Measurements from ENCODE around the gene OR2A14.
A peak's percentile ranks its signal among the peaks of the same experiment; 100 is the strongest.
"Not testable (repeated sequence)": the region's sequence is repeated elsewhere in the genome, so short reads cannot be mapped to it uniquely, and the experiment has no call there.

The OR2A14 gene, protein sequence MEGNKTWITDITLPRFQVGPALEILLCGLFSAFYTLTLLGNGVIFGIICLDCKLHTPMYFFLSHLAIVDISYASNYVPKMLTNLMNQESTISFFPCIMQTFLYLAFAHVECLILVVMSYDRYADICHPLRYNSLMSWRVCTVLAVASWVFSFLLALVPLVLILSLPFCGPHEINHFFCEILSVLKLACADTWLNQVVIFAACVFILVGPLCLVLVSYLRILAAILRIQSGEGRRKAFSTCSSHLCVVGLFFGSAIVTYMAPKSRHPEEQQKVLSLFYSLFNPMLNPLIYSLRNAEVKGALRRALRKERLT

DNA sequence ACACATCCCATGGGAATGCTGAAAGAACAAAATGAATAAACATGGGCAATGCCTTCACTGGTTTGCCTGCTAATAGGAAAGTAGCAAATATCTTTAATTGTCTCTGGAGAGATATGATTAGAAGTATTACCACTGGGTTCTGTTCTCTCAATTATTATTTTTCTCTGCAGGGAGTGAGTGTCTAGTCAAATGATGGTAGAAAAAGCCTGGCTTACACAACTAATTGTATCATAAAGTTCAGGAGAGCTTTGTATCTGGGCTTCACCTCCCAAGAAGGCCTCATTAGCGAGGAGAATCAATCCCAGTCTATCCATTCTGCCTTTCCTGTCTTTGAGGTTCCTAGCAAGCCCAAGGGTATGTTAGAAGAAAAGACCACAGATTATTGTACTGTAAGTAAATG, at the start of gene OR2A14:
TSS of gene OR2A14 (plus strand) at position 301 of the 400 bp plus-strand sequence. CDS start 5,937 bp downstream, outside the sequence.
- no peak for DNase-seq

GRCh38 chr7:144074374-144074773, 48.6 kb upstream of the OR2A14 start:
- no peak for DNase-seq

DNA sequence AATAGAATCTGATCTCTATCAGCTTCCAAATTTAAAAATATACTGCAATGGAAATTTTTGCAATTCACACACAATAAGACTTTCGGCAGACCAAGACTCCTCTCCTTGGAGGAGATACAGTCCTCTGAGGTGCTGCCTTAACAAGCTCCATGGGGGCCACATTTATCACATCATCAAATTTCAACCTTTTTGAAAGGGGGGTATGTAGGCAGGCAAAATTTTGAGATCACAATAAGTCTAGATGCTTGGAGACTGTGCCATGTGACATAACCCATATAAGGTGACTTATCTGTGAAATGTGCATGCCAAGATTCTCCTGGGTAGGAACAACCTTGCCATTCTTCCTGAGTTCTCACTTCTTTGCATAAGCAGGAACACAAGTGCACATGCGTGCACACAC, 37.0 kb upstream of the OR2A14 start, which contains the start of gene OR2A12:
TSS of gene OR2A12 (plus strand) at position 301 of the 400 bp plus-strand sequence. CDS start 8,830 bp downstream, outside the sequence.
- DNase-seq = no peak

DNA sequence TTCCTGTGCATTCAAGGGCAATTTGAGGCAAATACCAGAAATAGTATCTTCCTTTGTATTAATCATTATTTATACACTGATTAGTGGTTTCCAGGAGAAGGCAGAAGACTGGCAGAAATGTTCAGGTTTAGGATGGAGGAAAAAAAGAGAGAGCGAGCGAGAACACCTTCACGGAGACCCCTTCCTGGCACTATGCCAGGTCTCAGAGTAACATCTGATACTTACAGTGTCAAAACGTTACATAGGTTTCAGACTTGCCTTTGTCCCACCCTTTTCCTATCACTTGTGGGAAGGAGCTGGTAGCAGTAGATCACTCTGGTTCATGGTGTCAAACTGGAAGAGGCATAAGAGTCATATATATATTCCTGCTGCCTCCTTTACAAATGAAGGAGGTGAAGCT, 36.2 kb upstream of the OR2A14 start:
- DNase-seq = no peak

DNA sequence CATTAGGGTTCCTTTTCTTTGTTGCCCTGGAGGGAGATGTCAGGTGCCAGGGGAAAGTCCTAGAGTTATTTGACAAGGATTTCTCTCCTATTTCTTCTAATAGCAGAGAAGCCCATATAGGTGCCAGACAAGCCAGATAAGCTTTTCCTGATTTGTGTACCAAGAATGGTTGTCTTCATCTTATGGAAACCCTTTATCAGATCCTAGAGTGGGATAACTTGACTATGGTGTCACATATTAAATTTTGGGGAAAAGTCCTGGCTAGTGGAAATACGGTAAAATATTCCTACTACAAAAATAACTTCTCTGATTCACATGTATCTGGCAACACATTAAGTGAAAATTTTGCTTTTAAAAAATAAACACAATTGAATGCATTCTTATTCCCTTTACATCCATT, 35.7 kb upstream of the OR2A14 start:
- no peak for DNase-seq

DNA sequence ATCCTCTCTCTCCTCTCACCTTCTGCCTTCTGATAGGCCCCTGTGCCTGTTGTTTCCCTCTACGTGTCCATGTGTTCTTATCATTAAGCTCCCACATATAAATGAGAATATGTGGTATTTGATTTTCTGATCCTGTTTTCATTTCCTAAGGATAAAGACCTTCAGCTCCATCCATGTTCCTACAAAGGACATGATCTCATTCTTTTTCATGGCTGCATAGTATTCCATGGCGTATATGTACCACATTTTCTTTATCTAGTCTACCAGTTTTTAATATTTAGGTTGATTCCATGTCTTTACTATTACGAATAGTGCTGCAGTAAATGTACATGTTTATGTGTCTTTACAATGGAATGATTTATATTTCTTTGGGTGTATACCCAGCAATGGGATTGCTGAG, 32.3 kb upstream of the OR2A14 start:
- no peak for DNase-seq

GRCh38 chr7:144098776-144099175, 24.2 kb upstream of the OR2A14 start:
- no peak for DNase-seq

DNA sequence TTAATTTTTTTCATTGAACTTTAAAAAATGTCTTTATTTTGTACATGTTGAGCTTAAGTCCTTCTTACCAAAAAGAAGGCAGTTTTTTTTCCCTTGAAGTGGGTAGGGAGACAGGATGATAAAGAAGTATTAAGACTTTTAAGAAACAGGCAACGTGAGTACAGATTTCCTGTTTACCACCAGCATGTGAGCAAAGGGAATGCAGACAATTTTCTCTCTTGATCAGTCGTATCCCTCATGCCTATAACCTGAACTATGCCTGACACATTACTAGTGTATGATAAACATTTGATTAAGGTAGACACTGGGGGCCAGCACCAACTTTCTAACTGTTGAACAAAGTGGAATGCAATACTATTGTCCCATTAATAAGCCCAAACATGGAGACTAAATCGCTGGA, 22.4 kb upstream of the OR2A14 start:
- DNase-seq = no peak

DNA sequence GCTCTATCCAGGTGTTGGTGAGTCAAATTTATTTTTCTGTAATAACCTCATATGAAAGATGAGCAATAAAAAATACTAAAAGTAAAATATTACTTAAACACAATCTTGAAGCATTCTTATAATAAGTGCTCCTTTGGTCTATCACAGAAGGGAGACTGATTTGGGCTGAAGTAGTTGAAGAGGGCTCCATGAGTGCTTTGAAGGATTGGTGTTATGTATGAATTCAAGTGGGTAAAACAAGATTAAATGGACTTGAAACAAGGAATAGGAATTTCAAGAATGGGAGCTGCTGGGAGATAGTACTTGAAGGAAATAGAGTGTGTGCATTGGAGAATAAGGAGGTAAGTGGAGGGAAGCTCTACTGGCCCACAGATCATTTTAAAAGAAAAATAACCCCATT, 20.9 kb upstream of the OR2A14 start:
- no peak for DNase-seq

- no peak for DNase-seq
These were observed 17.8 kb upstream of the OR2A14 start for GRCh38 chr7:144105211-144105610.

DNA sequence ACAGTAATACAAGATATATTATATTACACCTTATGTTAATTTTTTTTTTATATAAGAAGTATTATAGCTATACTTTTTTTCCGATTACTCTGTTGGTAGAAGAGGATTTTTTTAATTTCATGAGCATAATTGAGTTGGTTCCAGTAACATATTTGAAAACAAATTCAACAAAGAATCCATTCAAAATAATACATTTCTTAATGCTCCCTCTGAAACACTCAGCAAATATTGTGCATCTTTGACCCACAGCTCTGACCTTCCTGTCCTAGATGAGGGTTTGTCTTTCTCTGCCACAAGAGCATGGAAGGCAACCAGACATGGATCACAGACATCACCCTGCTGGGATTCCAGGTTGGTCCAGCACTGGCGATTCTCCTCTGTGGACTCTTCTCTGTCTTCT, 13.7 kb upstream of the OR2A14 start, which contains the start of gene OR2A2:
TSS of gene OR2A2 (plus strand) at position 301 of the 400 bp plus-strand sequence. CDS start at position 301, 0 bp downstream.
- no peak for DNase-seq

DNA sequence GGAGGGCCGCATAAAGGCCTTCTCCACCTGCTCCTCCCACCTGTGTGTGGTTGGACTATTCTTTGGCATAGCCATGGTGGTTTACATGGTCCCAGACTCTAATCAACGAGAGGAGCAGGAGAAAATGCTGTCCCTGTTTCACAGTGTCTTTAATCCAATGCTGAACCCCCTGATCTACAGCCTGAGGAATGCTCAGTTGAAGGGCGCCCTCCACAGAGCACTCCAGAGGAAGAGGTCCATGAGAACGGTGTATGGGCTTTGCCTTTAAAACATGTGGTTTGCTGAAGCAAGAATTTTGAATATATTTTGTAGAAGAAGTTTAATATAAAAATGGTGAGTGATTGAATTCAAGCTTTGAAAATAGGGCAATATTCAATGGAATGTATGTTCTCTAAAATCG, 12.7 kb upstream of the OR2A14 start:
- DNase-seq = no peak

DNA sequence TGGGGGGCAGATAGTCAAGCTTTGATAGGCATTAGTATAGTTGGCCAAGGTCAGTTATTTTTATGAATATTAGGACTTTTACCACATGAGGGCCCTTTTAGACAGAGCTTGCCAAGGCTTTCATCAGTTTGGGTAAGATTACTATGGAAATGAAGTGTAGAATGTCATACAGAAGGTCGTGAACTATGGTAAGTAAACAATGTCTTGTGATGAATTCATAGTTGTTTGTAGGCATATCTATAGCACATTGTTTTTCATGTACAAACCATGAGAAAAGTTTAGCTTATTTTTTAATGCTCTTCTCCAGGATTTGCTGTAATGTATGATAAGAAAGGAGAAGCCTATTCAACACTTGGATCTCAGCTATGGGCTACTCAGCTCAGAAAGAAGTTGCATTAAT, 9.3 kb upstream of the OR2A14 start:
- no peak for DNase-seq

GRCh38 chr7:144118341-144118740, 4.6 kb upstream of the OR2A14 start:
- no peak for DNase-seq

GRCh38 chr7:144127714-144128334, 4.8 kb downstream of the OR2A14 start:
- peak in 1 of 2 donors; percentile 37 for DNase-seq

GRCh38 chr7:144129601-144130000, 6.6 kb downstream of the OR2A14 start:
- DNase-seq = not testable (repeated sequence)

GRCh38 chr7:144130730-144131129, 7.8 kb downstream of the OR2A14 start:
- no peak for DNase-seq

DNA sequence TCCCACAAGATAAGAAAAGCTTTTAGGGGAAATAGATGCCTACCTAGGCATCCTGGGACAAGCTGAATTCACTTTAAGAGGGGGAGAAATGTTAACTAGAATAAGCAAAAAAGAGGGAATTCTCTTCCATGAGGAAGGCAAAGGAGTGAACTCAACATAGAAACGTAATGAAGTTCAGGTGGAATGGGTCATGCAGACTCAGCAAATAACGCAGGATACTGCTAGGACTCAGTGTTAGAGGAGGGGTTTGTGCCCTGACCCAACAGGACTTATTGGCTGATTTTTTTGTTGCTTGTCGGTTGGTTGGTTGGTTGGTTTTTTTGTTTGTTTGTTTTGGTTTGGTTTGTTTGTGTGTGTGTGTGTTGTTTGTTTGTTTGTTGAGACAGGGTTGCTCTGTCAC, 9.3 kb downstream of the OR2A14 start:
- DNase-seq = no peak

DNA sequence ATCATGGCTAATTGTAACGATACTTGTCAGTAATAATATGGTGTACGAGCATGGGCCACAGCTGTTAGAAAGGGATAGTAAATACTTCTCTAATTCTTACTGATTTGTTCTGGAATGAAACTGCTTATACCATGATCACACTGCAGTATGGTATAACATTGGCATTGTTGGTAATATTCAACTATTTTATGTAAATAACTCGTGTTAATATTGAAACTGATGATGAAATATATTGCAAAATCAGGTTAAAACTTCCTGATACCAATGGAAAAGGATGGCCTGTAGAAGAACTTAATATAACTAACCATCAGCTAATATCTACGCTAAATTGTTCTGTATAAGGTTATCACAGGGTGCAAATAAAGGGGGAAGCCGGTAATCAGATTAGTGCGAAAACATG, 10.3 kb downstream of the OR2A14 start:
- no peak for DNase-seq

GRCh38 chr7:144134116-144134515, 11.1 kb downstream of the OR2A14 start:
- no peak for DNase-seq

DNA sequence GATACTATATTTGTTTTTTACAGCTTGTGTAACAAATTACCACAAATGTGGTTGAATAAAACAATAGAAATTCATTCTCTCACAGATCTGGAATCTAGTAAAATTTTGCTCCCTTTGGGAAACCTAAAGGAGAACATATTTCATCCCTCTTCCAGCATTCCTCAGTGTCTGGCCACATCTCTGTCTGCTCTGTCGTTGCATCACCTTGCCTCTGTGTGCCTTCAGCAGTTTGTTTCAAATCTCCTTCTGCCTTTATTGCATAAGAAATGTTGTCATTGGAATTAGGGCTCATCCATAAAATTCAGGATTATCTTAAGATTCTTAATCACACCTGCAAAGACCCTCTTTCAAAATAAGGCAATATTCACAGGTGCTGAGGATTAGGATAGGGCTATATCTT, 14.5 kb downstream of the OR2A14 start:
- DNase-seq = no peak

DNA sequence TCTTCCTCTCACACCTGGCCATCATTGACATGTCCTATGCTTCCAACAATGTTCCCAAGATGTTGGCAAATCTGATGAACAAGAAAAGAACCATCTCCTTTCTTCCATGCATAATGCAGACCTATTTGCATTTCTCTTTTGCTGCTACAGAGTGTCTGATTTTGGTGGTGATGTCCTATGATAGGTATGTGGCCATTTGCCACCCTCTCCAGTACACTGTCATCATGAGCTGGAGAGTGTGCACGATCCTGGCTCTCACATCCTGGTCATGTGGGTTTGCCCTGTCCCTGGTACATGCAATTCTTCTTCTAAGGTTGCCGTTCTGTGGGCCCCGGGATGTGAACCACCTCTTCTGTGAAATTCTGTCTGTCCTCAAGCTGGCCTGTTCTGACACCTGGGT, 19.2 kb downstream of the OR2A14 start:
- no peak for DNase-seq

DNA sequence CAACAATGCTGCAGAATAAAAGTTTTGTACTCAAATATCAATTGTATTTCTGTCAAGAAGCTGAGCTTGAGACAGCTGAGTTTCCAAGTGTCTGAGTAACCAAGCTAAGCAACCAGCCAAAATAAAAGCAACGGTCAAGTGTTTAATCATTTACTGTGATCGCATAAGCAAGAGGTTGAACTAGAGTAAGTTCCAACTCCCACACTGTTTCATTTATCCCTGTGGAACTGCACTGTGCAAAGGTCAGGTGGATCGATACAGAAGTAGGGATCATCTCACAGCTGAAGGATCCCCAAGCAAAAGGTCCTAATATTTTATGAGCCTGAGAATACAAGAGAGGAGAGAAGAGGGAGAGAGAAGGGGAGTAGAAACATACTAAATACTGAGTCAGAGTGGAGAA, 21.4 kb downstream of the OR2A14 start:
- DNase-seq = no peak

- DNase-seq = no peak
These were observed 25.4 kb downstream of the OR2A14 start for GRCh38 chr7:144148224-144148827.
